Liver (tissue), 3 donors: Measurements from ENCODE around the gene AKAP10.

Experiments
- ATF3 ChIP-seq: IDR thresholded peaks from 2 replicates; pipeline ENCODE4 v1.6.1; 2016; ENCODE audit warnings: antibody characterized with exemption
- CTCF ChIP-seq: fragments of 150-350 bp; IDR thresholded peaks from 2 replicates; pipeline ENCODE4 v1.5.1; 2017; ENCODE audit warnings: improper control_type of control experiment, low read depth, low read length; ENCODE audit not compliant: missing input control
- EGR1 ChIP-seq, 2 donors: IDR thresholded peaks; 2 replicates each; pipeline ENCODE4 v1.6.1; 2016 to 2018; ENCODE audit warnings: antibody characterized with exemption in 2 of 2, low read depth in 2 of 2
- GABPA ChIP-seq, 2 donors: IDR thresholded peaks in 1 of 2; conservative IDR thresholded peaks in 1 of 2; 2 replicates each; pipeline ENCODE4 v1.6.1; 2016; ENCODE audit warnings: antibody characterized with exemption in 2 of 2, mild to moderate bottlenecking in 1 of 2, moderate library complexity in 1 of 2
- JUND ChIP-seq, 2 donors: IDR thresholded peaks; 2 replicates each; pipeline ENCODE4 v1.6.1; 2016; ENCODE audit warnings: antibody characterized with exemption in 2 of 2
- REST ChIP-seq: IDR thresholded peaks from 2 replicates; pipeline ENCODE4 v1.6.1; 2016; ENCODE audit warnings: antibody characterized with exemption, mild to moderate bottlenecking
- SP1 ChIP-seq: IDR thresholded peaks from 2 replicates; pipeline ENCODE4 v1.6.1; 2018; ENCODE audit warnings: antibody characterized with exemption, mild to moderate bottlenecking
- ZBTB33 ChIP-seq: IDR thresholded peaks from 2 replicates; pipeline ENCODE4 v1.6.1; 2016; ENCODE audit warnings: antibody characterized with exemption
- donor health status: healthy.
- donor health status: healthy.

GRCh38 chr17:19857640-19858039 is 120.0 kb downstream of the AKAP10 start:
- TF ChIP-seq CTCF = no peak
- TF ChIP-seq GABPA (IDR thresholded peaks at IDR 0.05 in 1 of 2, conservative IDR thresholded peaks at IDR 0.05 in 1 of 2) = no peak
- TF ChIP-seq ZBTB33 = no peak
- no peak for TF ChIP-seq EGR1 (IDR thresholded peaks at IDR 0.05; ENCODE audit: low read depth in 2 of 2)
- no peak for TF ChIP-seq SP1
- no peak for TF ChIP-seq ATF3
- TF ChIP-seq JUND (IDR thresholded peaks at IDR 0.05) = no peak
- no peak for TF ChIP-seq REST
